Lower leg skin (tissue), 3 donors: ENCODE results near the gene MB21D2.

Experiments used
- POLR2A ChIP-seq, 2 donors: fragments of 450-650 bp; IDR thresholded peaks; one replicate each; pipeline ENCODE4 v1.6.1; 2016 to 2017; ENCODE audit warnings: antibody characterized with exemption in 2 of 2, mild to moderate bottlenecking in 1 of 2, moderate library complexity in 1 of 2
- TF ChIP-seq, protein P1 (sequence below), 3 donors: fragments of 450-650 bp; IDR thresholded peaks; one replicate each; pipeline ENCODE4 v1.5.1; 2016; ENCODE audit warnings: antibody characterized with exemption in 3 of 3, mild to moderate bottlenecking in 3 of 3, moderate library complexity in 2 of 3

DNA sequence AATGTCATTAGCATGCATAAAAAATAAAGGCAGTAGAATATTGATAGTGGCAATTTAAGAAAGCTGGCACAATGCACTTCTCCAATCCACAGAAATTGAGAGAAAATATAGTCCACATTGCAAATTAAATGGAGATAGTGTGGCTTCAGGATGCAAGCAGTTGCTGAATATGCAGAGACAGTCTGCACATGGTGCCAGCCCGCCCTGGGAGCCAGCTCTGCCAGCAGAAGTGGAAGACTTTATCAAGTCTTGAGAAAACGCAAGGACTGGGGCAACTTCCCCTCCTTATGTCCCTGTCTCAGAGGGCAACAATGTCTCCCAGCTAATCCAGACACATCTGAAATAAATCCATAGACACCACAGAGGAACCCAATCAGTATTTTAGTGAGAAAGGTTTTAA, 57.2 kb downstream of the MB21D2 start:
- TF ChIP-seq, protein P1, sequence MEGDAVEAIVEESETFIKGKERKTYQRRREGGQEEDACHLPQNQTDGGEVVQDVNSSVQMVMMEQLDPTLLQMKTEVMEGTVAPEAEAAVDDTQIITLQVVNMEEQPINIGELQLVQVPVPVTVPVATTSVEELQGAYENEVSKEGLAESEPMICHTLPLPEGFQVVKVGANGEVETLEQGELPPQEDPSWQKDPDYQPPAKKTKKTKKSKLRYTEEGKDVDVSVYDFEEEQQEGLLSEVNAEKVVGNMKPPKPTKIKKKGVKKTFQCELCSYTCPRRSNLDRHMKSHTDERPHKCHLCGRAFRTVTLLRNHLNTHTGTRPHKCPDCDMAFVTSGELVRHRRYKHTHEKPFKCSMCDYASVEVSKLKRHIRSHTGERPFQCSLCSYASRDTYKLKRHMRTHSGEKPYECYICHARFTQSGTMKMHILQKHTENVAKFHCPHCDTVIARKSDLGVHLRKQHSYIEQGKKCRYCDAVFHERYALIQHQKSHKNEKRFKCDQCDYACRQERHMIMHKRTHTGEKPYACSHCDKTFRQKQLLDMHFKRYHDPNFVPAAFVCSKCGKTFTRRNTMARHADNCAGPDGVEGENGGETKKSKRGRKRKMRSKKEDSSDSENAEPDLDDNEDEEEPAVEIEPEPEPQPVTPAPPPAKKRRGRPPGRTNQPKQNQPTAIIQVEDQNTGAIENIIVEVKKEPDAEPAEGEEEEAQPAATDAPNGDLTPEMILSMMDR (IDR thresholded peaks at IDR 0.05), result no peak
- no peak for TF ChIP-seq POLR2A (IDR thresholded peaks at IDR 0.05)
